Trophoblast cell (in vitro differentiated cells and primary cell): ENCODE data around the gene UPP1.
A peak's percentile ranks its signal among the peaks of the same experiment; 100 is the strongest.

Experiments used
- DNase-seq, 2 donors: peaks; one replicate each; pipeline ENCODE4 v3.0.0-alpha.2; 2016
- H2AFZ ChIP-seq: 2 replicates; pipeline ENCODE4 v1.6.1; 2013; ENCODE audit warnings: low read length, moderate library complexity, mild to moderate bottlenecking; ENCODE audit not compliant: insufficient read depth, poor library complexity
- H2AK5ac ChIP-seq: 2 replicates; pipeline ENCODE4 v1.6.1; 2013; ENCODE audit warnings: mild to moderate bottlenecking, low read length
- H2BK120ac ChIP-seq: 2 replicates; pipeline ENCODE4 v1.6.1; 2013; ENCODE audit warnings: low read length, mild to moderate bottlenecking, moderate library complexity; ENCODE audit not compliant: insufficient read depth, poor library complexity
- H2BK12ac ChIP-seq: 2 replicates; pipeline ENCODE4 v1.6.1; 2013; ENCODE audit warnings: mild to moderate bottlenecking, low read length, moderate library complexity
- H2BK5ac ChIP-seq: 2 replicates; pipeline ENCODE4 v1.6.1; 2013; ENCODE audit warnings: low read length, low read depth, moderate library complexity, mild to moderate bottlenecking; ENCODE audit not compliant: poor library complexity
- H3K14ac ChIP-seq: 2 replicates; pipeline ENCODE4 v1.6.1; 2013; ENCODE audit warnings: mild to moderate bottlenecking, low read length
- H3K18ac ChIP-seq: 2 replicates; pipeline ENCODE4 v1.6.1; 2013; ENCODE audit warnings: mild to moderate bottlenecking, low read length
- H3K23ac ChIP-seq: 2 replicates; pipeline ENCODE4 v1.6.1; 2013; ENCODE audit warnings: low read length
- H3K27ac ChIP-seq: 2 replicates; pipeline ENCODE4 v1.5.1; 2013; ENCODE audit warnings: low read depth, mild to moderate bottlenecking, inconsistent platforms, low read length, moderate library complexity
- H3K27me3 ChIP-seq: 2 replicates; pipeline ENCODE4 v1.6.1; 2013; ENCODE audit warnings: inconsistent platforms, mild to moderate bottlenecking, low read length, moderate library complexity; ENCODE audit not compliant: insufficient read depth
- H3K36me3 ChIP-seq, 2 experiments: 1 replicate in 1 of 2; 2 replicates in 1 of 2; pipeline ENCODE4 v1.6.1; 2013; ENCODE audit warnings: low read length in 2 of 2, mild to moderate bottlenecking in 2 of 2, moderate library complexity in 1 of 2; ENCODE audit not compliant: insufficient read depth in 2 of 2, control insufficient read depth in 1 of 2
- H3K4ac ChIP-seq: 2 replicates; pipeline ENCODE4 v1.6.1; 2013; ENCODE audit warnings: low read depth, mild to moderate bottlenecking, low read length, moderate library complexity
- H3K4me1 ChIP-seq, 2 experiments: 1 replicate in 1 of 2; 2 replicates in 1 of 2; pipeline ENCODE4 v1.6.1; 2013; ENCODE audit warnings: low read length in 2 of 2, mild to moderate bottlenecking in 2 of 2, moderate library complexity in 1 of 2; ENCODE audit not compliant: insufficient read depth in 2 of 2, control insufficient read depth in 1 of 2
- H3K4me2 ChIP-seq: 2 replicates; pipeline ENCODE4 v1.6.1; 2013; ENCODE audit warnings: inconsistent platforms, mild to moderate bottlenecking, low read length, moderate library complexity
- H3K4me3 ChIP-seq: 2 replicates; pipeline ENCODE4 v1.5.1; 2013; ENCODE audit warnings: mild to moderate bottlenecking, low read depth, low read length, inconsistent platforms
- H3K79me1 ChIP-seq: one replicate; pipeline ENCODE4 v1.6.1; 2013; ENCODE audit warnings: low read length
- H3K79me2 ChIP-seq: 2 replicates; pipeline ENCODE4 v1.6.1; 2013; ENCODE audit warnings: low read length, mild to moderate bottlenecking; ENCODE audit not compliant: control insufficient read depth, insufficient read depth, poor library complexity
- H3K9ac ChIP-seq: 2 replicates; pipeline ENCODE4 v1.6.1; 2013; ENCODE audit warnings: mild to moderate bottlenecking, low read length
- H3K9me3 ChIP-seq: 2 replicates; pipeline ENCODE4 v1.6.1; 2013; ENCODE audit warnings: low read depth, mild to moderate bottlenecking, control low read depth, inconsistent platforms, low read length; ENCODE audit not compliant: insufficient read depth
- H4K12ac ChIP-seq: 2 replicates; pipeline ENCODE4 v1.6.1; 2013; ENCODE audit warnings: low read depth, mild to moderate bottlenecking, low read length, moderate library complexity
- H4K8ac ChIP-seq: 2 replicates; pipeline ENCODE4 v1.6.1; 2013; ENCODE audit warnings: low read depth, mild to moderate bottlenecking, low read length, moderate library complexity
- H4K91ac ChIP-seq: one replicate; pipeline ENCODE4 v1.6.1; 2013; ENCODE audit warnings: low read depth, mild to moderate bottlenecking, low read length, moderate library complexity
- WGBS: extraction: QIAGEN DNeasy Blood & Tissue Kit; methylation state at CpG from one replicate; pipeline ENCODE4 v1.1.7; 2013; ENCODE audit warnings: missing lambda C conversion rate; ENCODE audit not compliant: insufficient read length, insufficient coverage; ENCODE audit errors: extremely low coverage; 5-methylcytosine and 5-hydroxymethylcytosine counted together

The UPP1 gene

DNA sequence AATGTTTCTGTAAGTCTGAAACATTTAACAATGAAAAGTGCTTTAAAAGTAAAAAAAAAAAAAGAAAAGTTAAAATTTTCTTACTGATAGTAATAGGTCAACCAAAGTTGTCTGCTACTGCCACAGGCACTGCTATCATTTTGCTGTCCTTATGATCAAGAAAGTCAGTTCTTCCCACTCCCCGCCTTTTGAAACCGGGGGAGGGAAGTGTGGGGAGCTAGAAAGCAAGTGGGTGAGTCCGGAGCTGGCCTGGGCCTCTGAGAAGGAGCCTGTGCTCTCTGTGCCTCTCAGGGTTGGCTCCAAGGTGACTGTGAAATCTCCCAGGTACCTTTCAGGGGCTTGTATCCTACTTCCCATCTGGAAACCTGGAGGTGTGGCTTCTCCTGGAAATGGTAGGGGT, 46.4 kb upstream of the UPP1 start:
- Histone ChIP-seq H4K8ac (no peak overlapping the region), H3K79me1 (no peaks in the 10 kb centered on the region), H2BK5ac (no peak overlapping the region), H2AFZ (no peak overlapping the region), H3K27me3 (no peaks in the 10 kb centered on the region), H3K4me3 (no peak overlapping the region), H3K9ac (no peak overlapping the region), H4K91ac (no peak overlapping the region), H3K27ac (no peak overlapping the region), H3K4me1 (peaks cover 0 to 6% of the 10 kb centered on the region in 2 experiments), H3K4ac (no peak overlapping the region), H3K36me3 (no peaks in the 10 kb centered on the region), H4K12ac (no peak overlapping the region), H3K79me2 (no peaks in the 10 kb centered on the region), H2BK120ac (no peak overlapping the region), H3K9me3 (no peaks in the 10 kb centered on the region), H3K18ac (no peak overlapping the region), H3K4me2 (no peak overlapping the region), H2BK12ac (no peak overlapping the region), H2AK5ac (no peak overlapping the region), H3K23ac (no peak overlapping the region), H3K14ac (no peak overlapping the region)
- no CpG with 5 or more reads among the region's 3 CpGs for WGBS
- no peak for DNase-seq

DNA sequence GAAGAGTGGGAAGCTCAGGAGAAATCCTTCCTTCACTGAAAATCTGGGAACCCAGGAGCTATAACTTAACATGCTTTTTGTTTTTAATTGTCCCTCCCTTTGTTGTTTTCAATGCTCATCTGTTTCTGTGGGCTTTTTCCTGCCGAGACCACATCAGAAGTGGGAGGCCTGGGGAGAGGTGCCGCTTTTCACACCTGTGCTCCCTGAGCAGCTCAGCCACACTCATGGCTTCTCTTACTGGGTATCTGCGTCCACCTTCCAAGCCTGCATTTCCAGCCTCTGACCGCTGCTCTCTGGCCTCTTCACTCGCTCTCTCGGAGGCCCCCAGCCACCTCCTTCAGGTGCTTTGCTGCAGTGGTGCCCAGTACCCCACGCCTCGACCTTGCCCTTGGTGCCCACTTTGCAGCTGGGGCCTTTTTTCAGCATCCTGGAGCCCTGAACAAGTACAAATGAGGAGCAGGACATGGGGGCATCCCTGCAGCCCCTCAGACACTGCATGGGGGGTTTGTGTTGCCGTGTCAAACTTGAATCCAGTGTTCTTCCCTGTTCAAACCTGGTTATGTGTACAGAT, 43.8 kb upstream of the UPP1 start:
- Histone ChIP-seq H2AK5ac (peak overlapping the region; percentile 15), H3K4me1 (peaks cover 0 to 8% of the 10 kb centered on the region in 2 experiments)
- WGBS = no CpG with 5 or more reads among the region's 9 CpGs

DNA sequence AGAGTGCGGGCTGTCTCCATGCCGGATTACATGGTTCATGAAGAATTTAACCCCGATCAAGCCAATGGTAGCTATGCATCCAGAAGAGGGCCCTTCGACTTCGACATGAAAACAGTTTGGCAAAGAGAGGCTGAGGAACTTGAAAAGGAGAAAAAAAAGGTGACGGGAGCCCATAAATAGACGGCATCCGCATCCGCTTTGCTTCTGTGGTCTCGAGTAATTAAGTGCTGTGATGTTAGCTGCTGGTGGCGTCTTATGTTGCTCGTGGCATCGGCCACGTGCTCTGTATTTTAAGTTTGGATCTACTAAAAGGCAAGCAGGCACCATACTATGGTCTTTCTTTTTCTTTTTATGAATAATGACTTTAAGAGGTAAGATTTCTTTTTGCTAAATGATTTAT, 42.6 kb upstream of the UPP1 start:
- no CpG with 5 or more reads among the region's 14 CpGs for WGBS
- H2BK5ac ChIP-seq = no peak overlapping the region
- no peaks in the 10 kb centered on the region for H3K79me1 ChIP-seq
- H3K18ac ChIP-seq = no peak overlapping the region
- H3K4ac ChIP-seq = no peak overlapping the region
- H4K8ac ChIP-seq = no peak overlapping the region
- no peak overlapping the region for H3K27ac ChIP-seq
- no peak overlapping the region for H2AFZ ChIP-seq
- no peak overlapping the region for H2AK5ac ChIP-seq
- no peaks in the 10 kb centered on the region for H3K27me3 ChIP-seq
- H3K4me2 ChIP-seq = no peak overlapping the region
- H3K4me3 ChIP-seq = no peak overlapping the region
- no peak overlapping the region for H3K9ac ChIP-seq
- no peaks in the 10 kb centered on the region for H3K9me3 ChIP-seq
- H2BK120ac ChIP-seq = no peak overlapping the region
- H3K4me1 ChIP-seq = peaks cover 0 to 8% of the 10 kb centered on the region in 2 experiments
- no peak for DNase-seq
- H3K23ac ChIP-seq = no peak overlapping the region
- H4K12ac ChIP-seq = no peak overlapping the region
- H3K14ac ChIP-seq = no peak overlapping the region
- H2BK12ac ChIP-seq = peak overlapping the region; percentile 30
- H3K79me2 ChIP-seq = no peaks in the 10 kb centered on the region
- no peaks in the 10 kb centered on the region for H3K36me3 ChIP-seq
- no peak overlapping the region for H4K91ac ChIP-seq

More for the DNA sequence above, 43.8 kb upstream of the UPP1 start:
- H3K23ac ChIP-seq = no peak overlapping the region
- no peaks in the 10 kb centered on the region for H3K27me3 ChIP-seq
- H3K9me3 ChIP-seq = no peaks in the 10 kb centered on the region
- no peak overlapping the region for H3K9ac ChIP-seq
- no peak overlapping the region for H4K91ac ChIP-seq
- H2AFZ ChIP-seq = no peak overlapping the region
- H4K8ac ChIP-seq = no peak overlapping the region
- no peaks in the 10 kb centered on the region for H3K79me2 ChIP-seq
- H3K4me3 ChIP-seq = no peak overlapping the region
- H4K12ac ChIP-seq = no peak overlapping the region
- DNase-seq = no peak
- no peak overlapping the region for H3K18ac ChIP-seq
- H2BK12ac ChIP-seq = no peak overlapping the region
- no peak overlapping the region for H2BK120ac ChIP-seq
- H3K27ac ChIP-seq = no peak overlapping the region
- H3K4me2 ChIP-seq = no peak overlapping the region
- H3K36me3 ChIP-seq = no peaks in the 10 kb centered on the region
- no peak overlapping the region for H3K14ac ChIP-seq
- no peak overlapping the region for H2BK5ac ChIP-seq
- H3K4ac ChIP-seq = no peak overlapping the region
- H3K79me1 ChIP-seq = no peaks in the 10 kb centered on the region

DNA sequence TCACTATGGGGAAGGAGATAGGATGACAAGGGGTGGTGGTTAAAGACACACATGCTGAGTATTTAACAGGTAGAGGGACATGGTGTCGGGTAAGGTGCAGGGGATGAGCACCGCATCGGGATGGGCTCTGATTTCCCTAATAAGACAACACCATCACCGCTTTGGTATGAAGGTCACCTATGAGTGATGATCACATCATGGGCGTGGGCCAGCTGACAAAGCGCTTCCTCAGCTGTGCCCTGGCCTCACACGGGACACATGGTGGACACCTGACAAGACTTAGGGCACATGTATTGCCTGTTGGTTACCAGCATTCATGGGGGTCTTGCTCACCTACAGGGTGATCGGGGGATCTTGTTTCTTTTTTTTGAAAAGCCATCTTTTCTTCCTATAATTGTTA, 41.0 kb upstream of the UPP1 start:
- no peak overlapping the region for H3K4me2 ChIP-seq
- no peaks in the 10 kb centered on the region for H3K36me3 ChIP-seq
- no peak overlapping the region for H3K4me3 ChIP-seq
- no peak overlapping the region for H4K12ac ChIP-seq
- H3K18ac ChIP-seq = no peak overlapping the region
- no peak overlapping the region for H2BK5ac ChIP-seq
- H4K8ac ChIP-seq = no peak overlapping the region
- H3K9me3 ChIP-seq = no peaks in the 10 kb centered on the region
- H2AK5ac ChIP-seq = no peak overlapping the region
- DNase-seq = peak; percentile 5 to 32
- H3K79me1 ChIP-seq = no peaks in the 10 kb centered on the region
- H3K27ac ChIP-seq = no peak overlapping the region
- no peaks in the 10 kb centered on the region for H3K79me2 ChIP-seq
- no peak overlapping the region for H2BK120ac ChIP-seq
- H3K4me1 ChIP-seq = peaks cover 2 to 8% of the 10 kb centered on the region in 2 experiments
- no peak overlapping the region for H3K4ac ChIP-seq
- no CpG with 5 or more reads among the region's 8 CpGs for WGBS
- H3K14ac ChIP-seq = no peak overlapping the region
- H2AFZ ChIP-seq = no peak overlapping the region
- H3K27me3 ChIP-seq = no peaks in the 10 kb centered on the region
- no peak overlapping the region for H3K9ac ChIP-seq
- H4K91ac ChIP-seq = no peak overlapping the region
- no peak overlapping the region for H3K23ac ChIP-seq
- H2BK12ac ChIP-seq = no peak overlapping the region
